Activated naive CD8-positive, alpha-beta T cell treated with anti-CD3 and anti-CD28 coated beads, Interleukin-2, amount 10 ng/mL, durations not matched to agents 7 days and 5 days (primary cell): ENCODE measurements around the gene C2CD3. TPM values are rescaled to one million over a fixed set of nuclear protein-coding genes. Genes with fewer than 3 reads are reported as not detected.

Experiments
- ATAC-seq: fragments of 150-1000 bp; cut with Tn5 transposase; one replicate; pipeline ENCODE4 v1.10.0; 2021; ENCODE audit warnings: low read depth, moderate library complexity
- POLR2A ChIA-PET: fragments of 350-600 bp; sonication (Branson Sonifier 250); formaldehyde crosslinking; loops from one replicate; lab custom pipeline; 2021; ENCODE audit warnings: antibody characterized with exemption; lab: Charles Lee
- DNase-seq: peaks from one replicate; pipeline ENCODE4 v3.0.0; 2021
- H3K27ac Mint-ChIP-seq: one replicate; pipeline ENCODE4 v1.8.0; 2022; ENCODE audit warnings: mild to moderate bottlenecking, mixed read lengths
- H3K27me3 Mint-ChIP-seq: one replicate; pipeline ENCODE4 v1.8.0; 2022; ENCODE audit warnings: mild to moderate bottlenecking, moderate library complexity, mixed read lengths
- H3K36me3 Mint-ChIP-seq: one replicate; pipeline ENCODE4 v1.8.0; 2021; ENCODE audit warnings: mild to moderate bottlenecking, mixed read lengths
- H3K4me1 Mint-ChIP-seq: one replicate; pipeline ENCODE4 v1.8.0; 2021; ENCODE audit warnings: mixed read lengths
- H3K4me3 Mint-ChIP-seq: one replicate; pipeline ENCODE4 v1.8.0; 2022; ENCODE audit warnings: mild to moderate bottlenecking, moderate library complexity, mixed read lengths
- H3K9me3 Mint-ChIP-seq: one replicate; pipeline ENCODE4 v1.8.0; 2021; ENCODE audit warnings: mixed read lengths
- total RNA-seq, 2 experiments: library from RNA; stranded (reverse); gene quantifications; one replicate each; pipeline ENCODE4 v1.2.3, GENCODE V29; 2021

Gene C2CD3
- total RNA-seq, 2 experiments from 2014 or later, result 36.2 to 37.6 TPM

- Mint-ChIP-seq H3K27ac (peak overlapping the region; percentile 99), H3K36me3 (peaks cover 65% of the 10 kb centered on the region), H3K4me1 (peaks cover 48% of the 10 kb centered on the region), H3K4me3 (peak overlapping the region; percentile 68), H3K27me3 (no peaks in the 10 kb centered on the region), H3K9me3 (no peaks in the 10 kb centered on the region)
- POLR2A ChIA-PET, result interaction anchor here (0.8 to 7.8 kb wide), 4 partner anchors 7 to 29 kb away, joined by 5 to 237 read pairs (median 126); no protein-coding TSS in a partner anchor
- DNase-seq (no peak), ATAC-seq (no peak)
These were observed 192.2 kb downstream of the C2CD3 start for GRCh38 chr11:73978576-73979086.

- no peak overlapping the region for H3K4me3 Mint-ChIP-seq
- POLR2A ChIA-PET, result interaction anchor here (0.8 kb wide), 1 partner anchor 30 kb away, joined by 5 read pairs; no protein-coding TSS in a partner anchor
These were observed 192.8 kb downstream of the C2CD3 start for GRCh38 chr11:73977856-73978519.

GRCh38 chr11:73976451-73977151 lies 194.2 kb downstream of the C2CD3 start:
- DNase-seq (no peak), ATAC-seq (no peak)
- H3K4me1 Mint-ChIP-seq, result peaks cover 53% of the 10 kb centered on the region
- H3K36me3 Mint-ChIP-seq, result peaks cover 62% of the 10 kb centered on the region
- no peaks in the 10 kb centered on the region for H3K27me3 Mint-ChIP-seq
- POLR2A ChIA-PET, result interaction anchor here (0.8 to 6.0 kb wide), 4 partner anchors 18 to 194 kb away, joined by 3 to 36 read pairs (median 4); partner anchors contain the start of genes C2CD3 and PPME1
- H3K9me3 Mint-ChIP-seq, result no peaks in the 10 kb centered on the region
- H3K27ac Mint-ChIP-seq, result peak overlapping the region; percentile 68
- H3K4me3 Mint-ChIP-seq, result no peak overlapping the region

More at GRCh38 chr11:73977856-73978519, 192.8 kb downstream of the C2CD3 start:
- H3K27me3 Mint-ChIP-seq, result no peaks in the 10 kb centered on the region
- H3K27ac Mint-ChIP-seq, result no peak overlapping the region
- DNase-seq, result no peak
- peaks cover 65% of the 10 kb centered on the region for H3K36me3 Mint-ChIP-seq
- H3K4me1 Mint-ChIP-seq, result peaks cover 48% of the 10 kb centered on the region
- no peaks in the 10 kb centered on the region for H3K9me3 Mint-ChIP-seq
- ATAC-seq, result no peak

- ATAC-seq (no peak), DNase-seq (no peak)
- peaks cover 45% of the 10 kb centered on the region for H3K4me1 Mint-ChIP-seq
- no peaks in the 10 kb centered on the region for H3K27me3 Mint-ChIP-seq
- POLR2A ChIA-PET, result interaction anchor here (6.0 kb wide), 1 partner anchor 19 kb away, joined by 36 read pairs; no protein-coding TSS in a partner anchor
- peak overlapping the region; percentile 11 for H3K4me3 Mint-ChIP-seq
- peak overlapping the region; percentile 89 for H3K27ac Mint-ChIP-seq
- H3K9me3 Mint-ChIP-seq, result no peaks in the 10 kb centered on the region
- H3K36me3 Mint-ChIP-seq, result peaks cover 50% of the 10 kb centered on the region
These were observed 195.4 kb downstream of the C2CD3 start for GRCh38 chr11:73975479-73975757.

- peaks cover 47% of the 10 kb centered on the region for H3K36me3 Mint-ChIP-seq
- peak overlapping the region; percentile 63 for H3K4me3 Mint-ChIP-seq
- H3K27ac Mint-ChIP-seq, result peak overlapping the region; percentile 89
- POLR2A ChIA-PET, result interaction anchor here (0.8 to 7.7 kb wide), 6 partner anchors 7 to 196 kb away, joined by 3 to 196 read pairs (median 14); partner anchors contain the start of genes C2CD3, PPME1 and UCP2
- no peaks in the 10 kb centered on the region for H3K9me3 Mint-ChIP-seq
- H3K4me1 Mint-ChIP-seq, result peaks cover 46% of the 10 kb centered on the region
- H3K27me3 Mint-ChIP-seq, result no peaks in the 10 kb centered on the region
- no peak for DNase-seq
- ATAC-seq, result peak; percentile 1
These were observed 196.0 kb downstream of the C2CD3 start for GRCh38 chr11:73974604-73975478.

- Mint-ChIP-seq H3K27me3 (no peaks in the 10 kb centered on the region), H3K27ac (peak overlapping the region; percentile 89), H3K9me3 (no peaks in the 10 kb centered on the region), H3K36me3 (peaks cover 34% of the 10 kb centered on the region), H3K4me1 (peaks cover 53% of the 10 kb centered on the region), H3K4me3 (no peak overlapping the region)
- POLR2A ChIA-PET, result interaction anchor here (1.1 to 7.7 kb wide), 9 partner anchors 9 to 198 kb away, joined by 3 to 196 read pairs (median 11); partner anchors contain the start of genes C2CD3, PPME1 and UCP2
- DNase-seq (no peak), ATAC-seq (no peak)
These were observed 198.0 kb downstream of the C2CD3 start for GRCh38 chr11:73972620-73973449.

GRCh38 chr11:73972187-73972586 lies 198.6 kb downstream of the C2CD3 start:
- peak overlapping the region; percentile 40 for H3K27ac Mint-ChIP-seq
- DNase-seq, result no peak
- no peaks in the 10 kb centered on the region for H3K9me3 Mint-ChIP-seq
- no peak for ATAC-seq
- no peak overlapping the region for H3K4me3 Mint-ChIP-seq
- peaks cover 28% of the 10 kb centered on the region for H3K36me3 Mint-ChIP-seq
- peaks cover 49% of the 10 kb centered on the region for H3K4me1 Mint-ChIP-seq
- POLR2A ChIA-PET, result interaction anchor here (0.9 to 7.7 kb wide), 9 partner anchors 10 to 212 kb away, joined by 3 to 196 read pairs (median 11); partner anchors contain the start of genes C2CD3, PPME1 and UCP2
- no peaks in the 10 kb centered on the region for H3K27me3 Mint-ChIP-seq

GRCh38 chr11:73971175-73971719 lies 199.6 kb downstream of the C2CD3 start:
- Mint-ChIP-seq H3K27me3 (no peaks in the 10 kb centered on the region), H3K36me3 (peaks cover 21% of the 10 kb centered on the region), H3K27ac (peak overlapping the region; percentile 51), H3K9me3 (no peaks in the 10 kb centered on the region), H3K4me3 (no peak overlapping the region), H3K4me1 (peaks cover 46% of the 10 kb centered on the region)
- no peak for ATAC-seq
- DNase-seq, result no peak
- POLR2A ChIA-PET, result interaction anchor here (0.6 to 7.7 kb wide), 12 partner anchors 11 to 213 kb away, joined by 3 to 196 read pairs (median 8); partner anchors contain the start of genes C2CD3, PPME1 and UCP2

GRCh38 chr11:73969991-73970800 lies 200.6 kb downstream of the C2CD3 start:
- Mint-ChIP-seq H3K9me3 (no peaks in the 10 kb centered on the region), H3K4me1 (peaks cover 42% of the 10 kb centered on the region), H3K27me3 (no peaks in the 10 kb centered on the region), H3K27ac (peak overlapping the region; percentile 81), H3K4me3 (no peak overlapping the region), H3K36me3 (peaks cover 13% of the 10 kb centered on the region)
- peak; percentile 37 for ATAC-seq
- POLR2A ChIA-PET, result interaction anchor here (0.9 to 7.7 kb wide), 7 partner anchors 12 to 201 kb away, joined by 3 to 196 read pairs (median 5); partner anchors contain the start of genes C2CD3, PPME1 and UCP2
- DNase-seq, result peak; percentile 46

GRCh38 chr11:73969091-73969490 lies 201.7 kb downstream of the C2CD3 start:
- Mint-ChIP-seq H3K27me3 (no peaks in the 10 kb centered on the region), H3K36me3 (peaks cover 3% of the 10 kb centered on the region), H3K4me1 (peaks cover 39% of the 10 kb centered on the region), H3K4me3 (no peak overlapping the region), H3K9me3 (no peaks in the 10 kb centered on the region), H3K27ac (peak overlapping the region; percentile 62)
- POLR2A ChIA-PET, result interaction anchor here (0.6 to 7.7 kb wide), 5 partner anchors 13 to 154 kb away, joined by 3 to 196 read pairs (median 4); partner anchors contain the start of gene UCP2
- DNase-seq, result no peak
- no peak for ATAC-seq
